Right renal cortex interstitium (tissue), 3 donors: ENCODE measurements around the gene WWC1. TPM values are rescaled to one million over a fixed set of nuclear protein-coding genes. Genes with fewer than 3 reads are reported as not detected.

Source experiments
- DNase-seq, 3 donors: peaks; one replicate each; pipeline ENCODE4 v3.0.0-alpha.2; 2013; ENCODE audit warnings: low read depth in 3 of 3, low spot score in 2 of 3
- polyA plus RNA-seq, 3 donors: library from polyadenylated mRNA; unstranded; fragments of 120-200 nt; gene quantifications; one replicate each; pipeline ENCODE4 v1.2.1, GENCODE V29; 2013; ENCODE audit not compliant: insufficient read length in 3 of 3

WWC1 gene
- polyA plus RNA-seq, 3 donors: 83.0 to 102 (median 89.7) TPM

GRCh38 chr5:168472329-168472728, 180.9 kb downstream of the WWC1 start:
- DNase-seq: no peak

- no peak for DNase-seq
Observed at GRCh38 chr5:168474319-168474718, 182.9 kb downstream of the WWC1 start.

- no peak for DNase-seq
Observed at GRCh38 chr5:168477060-168477459, 185.6 kb downstream of the WWC1 start.

- no peak for DNase-seq
Observed at GRCh38 chr5:168479166-168479565, 187.7 kb downstream of the WWC1 start.

GRCh38 chr5:168480601-168481000, 189.2 kb downstream of the WWC1 start:
- DNase-seq: no peak

- DNase-seq: no peak
Observed at GRCh38 chr5:168481330-168481788, 189.9 kb downstream of the WWC1 start.

- DNase-seq: no peak
Observed at GRCh38 chr5:168482361-168482760, 190.9 kb downstream of the WWC1 start.

GRCh38 chr5:168486136-168486879, 194.9 kb downstream of the WWC1 start, which contains the start of gene RARS1:
Gene RARS1, plus strand, starts transcription at chr5:168486471. Its CDS starts 28 bp downstream, at chr5:168486499.
- DNase-seq: peak; percentile 78 to 92 (median 80)

GRCh38 chr5:168489059-168489458, 197.6 kb downstream of the WWC1 start:
- DNase-seq: no peak

- no peak for DNase-seq
Observed at GRCh38 chr5:168494057-168494555, 202.7 kb downstream of the WWC1 start.

GRCh38 chr5:168502563-168503237, 211.3 kb downstream of the WWC1 start:
- no peak for DNase-seq

- no peak for DNase-seq
Observed at GRCh38 chr5:168513861-168514428, 222.5 kb downstream of the WWC1 start.

Other genes with a start within 250 kb of the WWC1 start
- gene RARS1, start 194.8 kb downstream of the WWC1 start, polyA plus RNA-seq: 10 to 100 TPM; 75.6 to 84.9 (median 80.8) TPM
- gene FBLL1, start 237.7 kb downstream of the WWC1 start, polyA plus RNA-seq: under 1 TPM; 0.29 to 0.81 (median 0.65) TPM